Activated naive CD8-positive, alpha-beta T cell treated with anti-CD3 and anti-CD28 coated beads, Interleukin-2, amount 50 U/mL, for 24 hours (primary cell): Measurements from ENCODE around the gene C18orf32.
"Not testable (repeated sequence)": the region's sequence is repeated elsewhere in the genome, so short reads cannot be mapped to it uniquely, and the experiment has no call there.

Source experiments
- ATAC-seq: fragments of 150-1000 bp; cut with Tn5 transposase; one replicate; pipeline ENCODE4 v1.10.0; 2021
- DNase-seq: peaks from one replicate; pipeline ENCODE4 v3.0.0; 2021
- H3K27ac Mint-ChIP-seq: one replicate; pipeline ENCODE4 v1.8.0; 2021; ENCODE audit warnings: mild to moderate bottlenecking, mixed read lengths
- H3K27me3 Mint-ChIP-seq: one replicate; pipeline ENCODE4 v1.8.0; 2021; ENCODE audit warnings: mixed read lengths
- H3K36me3 Mint-ChIP-seq: one replicate; pipeline ENCODE4 v1.8.0; 2021; ENCODE audit warnings: low read depth, mixed read lengths
- H3K4me1 Mint-ChIP-seq: one replicate; pipeline ENCODE4 v1.8.0; 2021; ENCODE audit warnings: mixed read lengths
- H3K4me3 Mint-ChIP-seq: one replicate; pipeline ENCODE4 v1.8.0; 2021; ENCODE audit warnings: mild to moderate bottlenecking, moderate library complexity, mixed read lengths
- H3K9me3 Mint-ChIP-seq: one replicate; pipeline ENCODE4 v1.8.0; 2021; ENCODE audit warnings: mixed read lengths

The C18orf32 gene

GRCh38 chr18:49486953-49487710 is at the start of gene C18orf32:
C18orf32 (minus strand) TSS chr18:49487234; CDS start chr18:49483748, 3,486 bp downstream.
- Mint-ChIP-seq H3K9me3 (no peaks in the 10 kb centered on the region), H3K4me3 (peak within 1 kb of the TSS; percentile 94), H3K36me3 (peaks cover 64% of the 10 kb centered on the region), H3K4me1 (peaks cover 62% of the 10 kb centered on the region), H3K27ac (peak within 1 kb of the TSS; percentile 98), H3K27me3 (no peaks in the 10 kb centered on the region)
- DNase-seq, result peak; percentile 96
- ATAC-seq, result peak; percentile 95

- H3K9me3 Mint-ChIP-seq, result peaks cover 5% of the 10 kb centered on the region
- H3K4me3 Mint-ChIP-seq, result no peak overlapping the region
- no peak overlapping the region for H3K27ac Mint-ChIP-seq
- H3K36me3 Mint-ChIP-seq, result peaks cover 2% of the 10 kb centered on the region
- no peak for ATAC-seq
- no peaks in the 10 kb centered on the region for H3K4me1 Mint-ChIP-seq
- DNase-seq, result no peak
- H3K27me3 Mint-ChIP-seq, result peaks cover 4% of the 10 kb centered on the region
These were observed 48.0 kb upstream of the C18orf32 start for GRCh38 chr18:49534846-49535601.

- Mint-ChIP-seq H3K4me3 (no peak overlapping the region), H3K27me3 (peaks cover 3% of the 10 kb centered on the region), H3K9me3 (peaks cover 5% of the 10 kb centered on the region), H3K36me3 (peaks cover 2% of the 10 kb centered on the region), H3K27ac (no peak overlapping the region), H3K4me1 (no peaks in the 10 kb centered on the region)
- ATAC-seq (no peak), DNase-seq (no peak)
These were observed 44.7 kb upstream of the C18orf32 start for GRCh38 chr18:49531678-49532153.

- Mint-ChIP-seq H3K36me3 (no peaks in the 10 kb centered on the region), H3K4me3 (no peak overlapping the region), H3K27ac (no peak overlapping the region), H3K27me3 (peaks cover 3% of the 10 kb centered on the region), H3K4me1 (no peaks in the 10 kb centered on the region), H3K9me3 (no peaks in the 10 kb centered on the region)
- DNase-seq (no peak), ATAC-seq (no peak)
These were observed 42.6 kb upstream of the C18orf32 start for GRCh38 chr18:49529596-49529995.

- no peaks in the 10 kb centered on the region for H3K36me3 Mint-ChIP-seq
- H3K4me3 Mint-ChIP-seq, result no peak overlapping the region
These were observed 40.7 kb upstream of the C18orf32 start for GRCh38 chr18:49527631-49528327.

GRCh38 chr18:49525981-49526380 is 38.9 kb upstream of the C18orf32 start:
- Mint-ChIP-seq H3K4me1 (no peaks in the 10 kb centered on the region), H3K27me3 (peaks cover 4% of the 10 kb centered on the region), H3K27ac (no peak overlapping the region), H3K9me3 (no peaks in the 10 kb centered on the region), H3K4me3 (no peak overlapping the region), H3K36me3 (no peaks in the 10 kb centered on the region)
- ATAC-seq (no peak), DNase-seq (no peak)

More at GRCh38 chr18:49527631-49528327, 40.7 kb upstream of the C18orf32 start:
- no peak for DNase-seq
- ATAC-seq, result no peak
- peaks cover 4% of the 10 kb centered on the region for H3K27me3 Mint-ChIP-seq
- no peaks in the 10 kb centered on the region for H3K4me1 Mint-ChIP-seq
- no peak overlapping the region for H3K27ac Mint-ChIP-seq
- no peaks in the 10 kb centered on the region for H3K9me3 Mint-ChIP-seq

- no peak overlapping the region for H3K4me3 Mint-ChIP-seq
- no peak for ATAC-seq
- H3K36me3 Mint-ChIP-seq, result no peaks in the 10 kb centered on the region
- H3K27me3 Mint-ChIP-seq, result peaks cover 1% of the 10 kb centered on the region
- no peaks in the 10 kb centered on the region for H3K4me1 Mint-ChIP-seq
- H3K9me3 Mint-ChIP-seq, result no peaks in the 10 kb centered on the region
- DNase-seq, result no peak
- H3K27ac Mint-ChIP-seq, result peak overlapping the region; percentile 23
These were observed 37.9 kb upstream of the C18orf32 start for GRCh38 chr18:49524951-49525350.

GRCh38 chr18:49524349-49524748 is 37.3 kb upstream of the C18orf32 start:
- Mint-ChIP-seq H3K4me3 (no peak overlapping the region), H3K27me3 (peaks cover 1% of the 10 kb centered on the region), H3K27ac (no peak overlapping the region), H3K4me1 (no peaks in the 10 kb centered on the region), H3K9me3 (no peaks in the 10 kb centered on the region), H3K36me3 (no peaks in the 10 kb centered on the region)
- no peak for ATAC-seq
- DNase-seq, result no peak

GRCh38 chr18:49523580-49524093 is 36.6 kb upstream of the C18orf32 start:
- H3K9me3 Mint-ChIP-seq, ATAC-seq, H3K4me3 Mint-ChIP-seq, H3K27me3 Mint-ChIP-seq, H3K4me1 Mint-ChIP-seq, DNase-seq, H3K36me3 Mint-ChIP-seq, H3K27ac Mint-ChIP-seq: not testable (repeated sequence)

- ATAC-seq, result no peak
- no peaks in the 10 kb centered on the region for H3K9me3 Mint-ChIP-seq
- H3K27me3 Mint-ChIP-seq, result peaks cover 3% of the 10 kb centered on the region
- no peak for DNase-seq
- no peaks in the 10 kb centered on the region for H3K36me3 Mint-ChIP-seq
- no peaks in the 10 kb centered on the region for H3K4me1 Mint-ChIP-seq
- H3K27ac Mint-ChIP-seq, result no peak overlapping the region
- H3K4me3 Mint-ChIP-seq, result no peak overlapping the region
These were observed 34.3 kb upstream of the C18orf32 start for GRCh38 chr18:49521216-49521835.

- peaks cover 3% of the 10 kb centered on the region for H3K27me3 Mint-ChIP-seq
- H3K27ac Mint-ChIP-seq, result no peak overlapping the region
- H3K4me3 Mint-ChIP-seq, result no peak overlapping the region
- DNase-seq, result no peak
- ATAC-seq, result no peak
- no peaks in the 10 kb centered on the region for H3K9me3 Mint-ChIP-seq
- no peaks in the 10 kb centered on the region for H3K4me1 Mint-ChIP-seq
- H3K36me3 Mint-ChIP-seq, result no peaks in the 10 kb centered on the region
These were observed 33.7 kb upstream of the C18orf32 start for GRCh38 chr18:49520661-49521145.

- Mint-ChIP-seq H3K9me3 (no peaks in the 10 kb centered on the region), H3K27me3 (peaks cover 3% of the 10 kb centered on the region), H3K27ac (no peak overlapping the region), H3K4me1 (no peaks in the 10 kb centered on the region), H3K4me3 (no peak overlapping the region), H3K36me3 (no peaks in the 10 kb centered on the region)
- DNase-seq, result no peak
- ATAC-seq, result peak; percentile 20
These were observed 32.3 kb upstream of the C18orf32 start for GRCh38 chr18:49519101-49519971.

GRCh38 chr18:49517483-49517882 is 30.4 kb upstream of the C18orf32 start:
- Mint-ChIP-seq H3K4me1 (no peaks in the 10 kb centered on the region), H3K27ac (no peak overlapping the region), H3K9me3 (no peaks in the 10 kb centered on the region), H3K4me3 (no peak overlapping the region), H3K27me3 (peaks cover 4% of the 10 kb centered on the region), H3K36me3 (no peaks in the 10 kb centered on the region)
- DNase-seq (no peak), ATAC-seq (no peak)
